ENCODE data around the gene STX1A. TPM values are rescaled to one million over a fixed set of nuclear protein-coding genes. Genes with fewer than 3 reads are reported as not detected.

Gene STX1A
- total and polyA plus RNA-seq, 7 donors: 1.8 to 24.6 (median 16.1) TPM

- Histone ChIP-seq H3K4me1 (no peaks in the 10 kb centered on the region), H3K9me3 (no peaks in the 10 kb centered on the region), H3K36me3 (peaks cover 13 to 92% (median 54%) of the 10 kb centered on the region in 4 donors), H3K27ac (no peak overlapping the region), H3K4me3 (no peak overlapping the region), H3K27me3 (no peaks in the 10 kb centered on the region)
- intact Hi-C loops (cut with DNase I): no loop called here
- TF ChIP-seq POLR2AphosphoS5 (IDR thresholded peaks at IDR 0.05) (no peak), CTCF (IDR thresholded peaks at IDR 0.05) (no peak), POLR2A (IDR thresholded peaks at IDR 0.05) (no peak), EP300 (IDR thresholded peaks at IDR 0.05) (no peak)
- DNase-seq: no peak
- WGBS, 2 donors: 86 to 90% methylated on average over 7 of the region's 7 CpGs
Observed at GRCh38 chr7:73690646-73691045, 28.8 kb downstream of the STX1A start.

- Histone ChIP-seq H3K36me3 (peaks cover 4 to 68% (median 40%) of the 10 kb centered on the region in 4 donors), H3K9me3 (no peaks in the 10 kb centered on the region), H3K27ac (no peak overlapping the region), H3K4me3 (no peak overlapping the region), H3K4me1 (peaks cover 0 to 10% (median 8%) of the 10 kb centered on the region in 4 donors), H3K27me3 (no peaks in the 10 kb centered on the region)
- DNase-seq: no peak
- no peak for TF ChIP-seq EP300 (IDR thresholded peaks at IDR 0.05)
- TF ChIP-seq POLR2A (IDR thresholded peaks at IDR 0.05): no peak
- no peak for TF ChIP-seq POLR2AphosphoS5 (IDR thresholded peaks at IDR 0.05)
- no peak for TF ChIP-seq CTCF (IDR thresholded peaks at IDR 0.05)
- 94 to 95% methylated on average over 8 of the region's 8 CpGs for WGBS, 2 donors
- intact Hi-C loops (cut with DNase I): no loop called here
Observed at GRCh38 chr7:73688288-73688687, 31.2 kb downstream of the STX1A start.

- intact Hi-C loops (cut with DNase I): no loop called here
- Histone ChIP-seq H3K4me3 (no peak overlapping the region), H3K27ac (no peak overlapping the region), H3K27me3 (no peaks in the 10 kb centered on the region), H3K36me3 (peaks cover 0 to 39% (median 21%) of the 10 kb centered on the region in 4 donors), H3K4me1 (peaks cover 0 to 35% (median 32%) of the 10 kb centered on the region in 4 donors), H3K9me3 (no peaks in the 10 kb centered on the region)
- no peak for DNase-seq
- 95 to 97% methylated on average over 18 of the region's 18 CpGs for WGBS, 2 donors
- TF ChIP-seq EP300 (IDR thresholded peaks at IDR 0.05): no peak
- no peak for TF ChIP-seq CTCF (IDR thresholded peaks at IDR 0.05)
- TF ChIP-seq POLR2A (IDR thresholded peaks at IDR 0.05): no peak
- no peak for TF ChIP-seq POLR2AphosphoS5 (IDR thresholded peaks at IDR 0.05)
Observed at GRCh38 chr7:73685311-73685710, 34.2 kb downstream of the STX1A start.

- Histone ChIP-seq H3K9me3 (no peaks in the 10 kb centered on the region), H3K27ac (peak overlapping the region; percentile 81 to 89 (median 85)), H3K27me3 (no peaks in the 10 kb centered on the region), H3K4me3 (peak overlapping the region; percentile 66 to 92 (median 81)), H3K36me3 (peaks cover 0 to 36% (median 18%) of the 10 kb centered on the region in 4 donors), H3K4me1 (peaks cover 0 to 41% (median 37%) of the 10 kb centered on the region in 4 donors)
- intact Hi-C loops (cut with DNase I): loop anchor here (2.0 to 5.0 kb wide), 2 partner anchors 35 to 162 kb away; partner anchors contain the start of genes BAZ1B and STX1A
- TF ChIP-seq POLR2AphosphoS5 (IDR thresholded peaks at IDR 0.05) (no peak), EP300 (IDR thresholded peaks at IDR 0.05) (no peak), CTCF (IDR thresholded peaks at IDR 0.05) (no peak), POLR2A (IDR thresholded peaks at IDR 0.05) (no peak)
- DNase-seq: no peak
- WGBS, 2 donors: 25 to 26% methylated on average over 58 of the region's 58 CpGs
Observed at GRCh38 chr7:73683788-73684693, 35.4 kb downstream of the STX1A start.

Measured in sigmoid colon (tissue), 7 donors.